ENCODE data around the gene PRADC1.
A peak's percentile ranks its signal among the peaks of the same experiment; 100 is the strongest.
"Not testable (repeated sequence)": the region's sequence is repeated elsewhere in the genome, so short reads cannot be mapped to it uniquely, and the experiment has no call there.

PRADC1 gene

GRCh38 chr2:73263540-73264331 is 30.7 kb upstream of the PRADC1 start:
- no peak for TF ChIP-seq CTCF (IDR thresholded peaks at IDR 0.05; ENCODE audit: control insufficient read depth, insufficient read depth, low read depth, low read length, missing control alignments)
- DNase-seq (ENCODE audit: low read depth) = no peak
- no peak overlapping the region for H3K4me3 ChIP-seq (ENCODE audit: control insufficient read depth, low read depth, low read length)

- not testable (repeated sequence) for H3K4me3 ChIP-seq (ENCODE audit: control insufficient read depth, low read depth, low read length); DNase-seq (ENCODE audit: low read depth)
Observed at GRCh38 chr2:73262691-73263429, 29.8 kb upstream of the PRADC1 start.

GRCh38 chr2:73262108-73262651 is 29.1 kb upstream of the PRADC1 start:
- no peak overlapping the region for H3K4me3 ChIP-seq (ENCODE audit: control insufficient read depth, low read depth, low read length)
- DNase-seq (ENCODE audit: low read depth) = no peak
- TF ChIP-seq CTCF (IDR thresholded peaks at IDR 0.05; ENCODE audit: control insufficient read depth, insufficient read depth, low read depth, low read length, missing control alignments) = no peak

- no peak overlapping the region for H3K4me3 ChIP-seq (ENCODE audit: control insufficient read depth, low read depth, low read length)
- peak; percentile 10 for DNase-seq (ENCODE audit: low read depth)
- TF ChIP-seq CTCF (IDR thresholded peaks at IDR 0.05; ENCODE audit: control insufficient read depth, insufficient read depth, low read depth, low read length, missing control alignments) = peak; percentile 72
Observed at GRCh38 chr2:73260338-73260984, 27.4 kb upstream of the PRADC1 start.

- no peak overlapping the region for H3K4me3 ChIP-seq (ENCODE audit: control insufficient read depth, low read depth, low read length)
- no peak for TF ChIP-seq CTCF (IDR thresholded peaks at IDR 0.05; ENCODE audit: control insufficient read depth, insufficient read depth, low read depth, low read length, missing control alignments)
- no peak for DNase-seq (ENCODE audit: low read depth)
Observed at GRCh38 chr2:73259704-73260337, 26.8 kb upstream of the PRADC1 start.

GRCh38 chr2:73259276-73259675 is 26.2 kb upstream of the PRADC1 start:
- no peak for TF ChIP-seq CTCF (IDR thresholded peaks at IDR 0.05; ENCODE audit: control insufficient read depth, insufficient read depth, low read depth, low read length, missing control alignments)
- no peak for DNase-seq (ENCODE audit: low read depth)
- no peak overlapping the region for H3K4me3 ChIP-seq (ENCODE audit: control insufficient read depth, low read depth, low read length)
